ENCODE results near the gene CDC42. TPM values are rescaled to one million over a fixed set of nuclear protein-coding genes. Genes with fewer than 3 reads are reported as not detected.

Gene CDC42
- total and polyA plus RNA-seq, 5 donors: 92.1 to 178 (median 131) TPM

DNA sequence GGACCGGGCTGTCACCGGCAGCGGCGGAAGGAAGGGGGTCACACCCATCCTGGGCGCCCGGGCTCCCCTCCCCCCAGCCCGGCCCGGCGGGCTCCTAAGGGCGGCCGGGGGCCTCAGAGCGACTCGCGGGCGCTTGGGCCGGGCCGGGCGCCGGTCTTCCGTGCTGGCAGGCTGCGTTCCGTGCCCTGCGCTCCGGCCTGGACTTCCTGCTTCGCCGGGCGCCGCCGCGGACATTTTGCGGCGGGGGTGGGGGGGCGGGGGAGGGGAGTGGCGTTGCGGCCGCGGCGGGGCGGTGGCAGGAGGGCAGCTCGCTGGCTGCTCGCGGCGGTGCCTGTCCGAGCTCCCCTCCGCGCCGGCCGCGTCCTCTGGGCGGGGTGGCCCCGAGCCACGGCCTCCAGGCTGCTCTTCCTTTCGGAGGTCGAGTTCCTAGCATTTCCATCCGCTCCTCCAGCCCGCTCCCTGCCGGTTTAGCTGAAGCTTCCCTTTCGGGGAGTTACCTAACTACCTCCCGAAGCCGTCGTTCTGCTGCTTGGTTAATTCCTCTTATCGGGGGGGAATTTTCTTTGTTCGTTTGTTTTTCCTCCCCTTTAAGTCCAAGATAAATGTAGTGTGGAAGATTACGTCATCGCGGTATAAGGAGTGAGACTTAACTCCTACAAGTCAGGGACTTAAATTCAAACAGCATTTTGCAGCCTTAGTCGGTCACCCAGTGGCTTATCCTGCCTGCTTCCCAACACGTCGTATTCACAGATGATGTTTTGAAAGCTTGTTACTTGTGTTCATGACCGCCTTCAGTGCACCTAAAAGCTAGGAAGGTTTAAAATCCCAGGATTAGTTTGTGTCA, 730 bp downstream of the CDC42 start:
- Histone ChIP-seq H3K9me3 (ENCODE audit: control insufficient read depth, low read length) (no peaks in the 10 kb centered on the region), H3K27me3 (ENCODE audit: control insufficient read depth, insufficient read depth) (no peaks in the 10 kb centered on the region), H3K4me3 (ENCODE audit: low read length) (peak overlapping the region; percentile 97), H3K4me1 (ENCODE audit: control insufficient read depth, insufficient read depth, low read length) (peaks cover 9% of the 10 kb centered on the region), H3K27ac (ENCODE audit: low read length) (peak overlapping the region; percentile 100)
- intact Hi-C loops (cut with DNase I): no loop called here
- ATAC-seq (peak; percentile 72 to 80), DNase-seq (peak; percentile 74 to 88 (median 87))
- WGBS: under 1% methylated on average over 68 of the region's 70 CpGs

DNA sequence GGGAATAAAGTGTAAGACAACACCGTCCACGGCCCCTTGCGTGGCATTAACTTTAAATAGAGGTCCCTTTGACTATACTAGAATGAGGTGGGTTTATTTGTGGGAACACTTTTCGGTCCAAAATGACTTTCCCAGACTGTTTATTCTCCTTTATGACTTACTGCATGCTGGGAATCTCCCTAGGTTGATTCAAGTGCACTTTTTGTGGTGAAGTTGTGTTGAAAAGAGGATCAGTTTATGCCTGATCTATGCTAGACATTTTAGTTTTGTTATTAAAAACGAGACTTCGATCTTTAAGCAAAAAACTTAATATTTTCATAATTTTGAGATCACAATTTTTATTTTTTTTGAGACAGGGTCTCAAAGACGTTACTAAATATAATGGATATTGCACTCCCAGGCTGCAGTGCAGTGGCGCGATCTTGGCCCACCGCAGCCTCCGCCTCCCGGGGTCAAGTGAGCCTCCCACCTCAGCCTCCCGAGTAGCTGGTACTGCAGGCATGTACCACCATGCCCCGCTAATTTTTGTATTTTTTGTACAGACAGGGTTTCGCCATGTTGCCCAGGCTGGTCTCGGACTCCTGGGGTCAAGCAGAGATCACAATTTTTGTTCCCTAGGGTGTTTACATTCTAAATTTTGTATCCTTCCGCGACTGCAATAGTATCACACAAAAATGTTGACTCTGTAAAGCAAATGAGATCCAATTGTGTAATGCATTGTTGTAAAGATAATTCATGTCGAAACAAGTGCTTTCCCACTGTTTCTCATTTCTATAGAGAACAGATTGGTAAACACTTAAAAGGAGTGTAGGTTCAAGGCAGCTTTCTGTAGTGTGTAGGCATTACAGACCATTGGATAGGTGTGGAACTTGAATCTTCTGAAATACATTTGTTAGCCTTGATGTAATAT, 1.6 kb downstream of the CDC42 start:
- Histone ChIP-seq H3K4me3 (ENCODE audit: low read length) (peak overlapping the region; percentile 97), H3K4me1 (ENCODE audit: control insufficient read depth, insufficient read depth, low read length) (peaks cover 3% of the 10 kb centered on the region), H3K27ac (ENCODE audit: low read length) (peak overlapping the region; percentile 91), H3K27me3 (ENCODE audit: control insufficient read depth, insufficient read depth) (no peaks in the 10 kb centered on the region), H3K9me3 (ENCODE audit: control insufficient read depth, low read length) (no peaks in the 10 kb centered on the region)
- intact Hi-C loops (cut with DNase I): no loop called here
- DNase-seq (no peak), ATAC-seq (no peak)
- WGBS: 44% methylated on average over 19 of the region's 19 CpGs

DNA sequence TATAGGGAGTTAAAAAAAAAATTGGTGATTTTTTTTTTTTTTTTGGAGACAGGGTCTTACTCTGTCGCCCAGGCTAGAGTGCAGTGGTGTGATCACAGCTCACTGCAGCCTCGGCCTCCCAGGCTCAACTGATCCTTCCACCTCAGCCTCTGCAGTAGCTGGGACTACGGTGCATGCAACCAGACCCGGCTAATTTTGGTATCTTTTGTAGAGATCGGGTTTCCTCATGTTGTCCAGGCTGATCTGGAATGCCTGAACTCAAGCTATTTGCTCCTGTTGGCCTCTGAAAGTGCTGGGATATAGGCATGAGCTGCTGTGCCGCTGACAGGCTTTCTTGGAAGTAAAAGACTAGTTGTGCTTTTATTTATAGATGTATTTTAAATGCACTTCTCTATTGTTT, 3.0 kb downstream of the CDC42 start:
- H3K27ac ChIP-seq (ENCODE audit: low read length): no peak overlapping the region
- 39% methylated on average over 6 of the region's 6 CpGs for WGBS
- no peak overlapping the region for H3K4me3 ChIP-seq (ENCODE audit: low read length)
- DNase-seq: no peak
- intact Hi-C loops (cut with DNase I): no loop called here
- ATAC-seq: no peak
- no peaks in the 10 kb centered on the region for H3K9me3 ChIP-seq (ENCODE audit: control insufficient read depth, low read length)
- H3K4me1 ChIP-seq (ENCODE audit: control insufficient read depth, insufficient read depth, low read length): peaks cover 3% of the 10 kb centered on the region
- no peaks in the 10 kb centered on the region for H3K27me3 ChIP-seq (ENCODE audit: control insufficient read depth, insufficient read depth)

DNA sequence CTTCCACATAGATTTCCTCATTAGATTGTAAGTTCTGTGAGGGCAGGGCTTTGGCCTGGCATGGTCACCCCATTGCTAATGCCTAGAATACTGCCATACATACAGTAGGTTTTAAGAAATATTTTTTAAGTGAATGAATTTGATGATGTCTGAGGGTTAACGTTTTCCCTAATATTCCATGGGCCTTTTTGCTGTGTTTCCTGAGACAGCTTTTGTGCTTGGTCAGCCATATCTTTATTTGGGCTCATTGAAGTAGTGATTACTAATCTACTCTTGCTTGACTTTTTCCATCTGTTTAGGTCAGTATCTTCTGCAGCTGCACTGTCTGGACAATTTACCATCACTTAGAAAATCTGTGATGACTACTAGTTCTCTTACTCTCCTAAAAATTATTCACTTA, 3.5 kb downstream of the CDC42 start:
- H3K4me3 ChIP-seq (ENCODE audit: low read length): no peak overlapping the region
- peaks cover 3% of the 10 kb centered on the region for H3K4me1 ChIP-seq (ENCODE audit: control insufficient read depth, insufficient read depth, low read length)
- WGBS: 10% methylated on average over 1 of the region's 1 CpG
- ATAC-seq: no peak
- intact Hi-C loops (cut with DNase I): no loop called here
- no peaks in the 10 kb centered on the region for H3K9me3 ChIP-seq (ENCODE audit: control insufficient read depth, low read length)
- no peak for DNase-seq
- no peaks in the 10 kb centered on the region for H3K27me3 ChIP-seq (ENCODE audit: control insufficient read depth, insufficient read depth)
- H3K27ac ChIP-seq (ENCODE audit: low read length): no peak overlapping the region

DNA sequence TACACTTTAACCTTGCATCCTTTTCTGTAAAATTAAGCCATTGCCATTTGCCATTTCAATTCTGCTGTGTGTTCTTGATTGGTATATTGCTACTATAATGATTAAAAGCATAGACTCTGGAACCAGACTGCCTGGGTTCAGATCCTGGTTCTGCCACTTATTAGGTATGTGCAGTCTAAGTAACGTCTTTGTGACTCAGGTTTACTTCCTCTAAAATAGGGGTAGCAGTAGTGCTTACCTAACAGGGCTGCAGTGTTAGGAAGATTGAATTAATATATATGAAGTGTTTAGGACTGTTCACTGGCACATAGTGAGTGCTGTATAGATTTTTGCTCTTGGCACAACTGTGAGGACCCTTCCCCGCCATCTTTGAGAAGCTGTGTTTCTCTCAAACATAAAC, 4.4 kb downstream of the CDC42 start:
- Histone ChIP-seq H3K4me3 (ENCODE audit: low read length) (no peak overlapping the region), H3K27me3 (ENCODE audit: control insufficient read depth, insufficient read depth) (no peaks in the 10 kb centered on the region), H3K4me1 (ENCODE audit: control insufficient read depth, insufficient read depth, low read length) (peaks cover 3% of the 10 kb centered on the region), H3K9me3 (ENCODE audit: control insufficient read depth, low read length) (no peaks in the 10 kb centered on the region), H3K27ac (ENCODE audit: low read length) (no peak overlapping the region)
- intact Hi-C loops (cut with DNase I): no loop called here
- no peak for DNase-seq
- WGBS: 46% methylated on average over 2 of the region's 2 CpGs
- ATAC-seq: no peak

DNA sequence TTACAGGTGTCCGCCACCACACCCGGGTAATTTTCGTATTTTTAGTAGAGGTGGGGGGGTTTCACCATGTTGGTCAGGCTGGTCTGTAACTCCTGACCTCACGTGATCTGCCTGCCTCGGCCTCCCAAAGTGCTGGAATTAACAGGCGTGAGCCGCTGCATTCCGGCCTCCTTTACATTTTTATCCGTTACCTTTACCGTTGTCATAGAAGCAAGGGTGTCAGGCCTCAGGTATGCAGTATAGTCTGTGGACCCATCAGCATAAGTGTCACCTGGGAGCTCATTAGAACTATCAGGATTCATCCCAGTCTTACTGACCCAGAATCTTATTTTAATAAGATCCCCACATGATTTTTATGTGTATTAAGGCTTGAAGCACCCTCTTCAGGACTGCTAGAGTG, 5.4 kb downstream of the CDC42 start:
- DNase-seq (no peak), ATAC-seq (no peak)
- Histone ChIP-seq H3K27ac (ENCODE audit: low read length) (no peak overlapping the region), H3K4me3 (ENCODE audit: low read length) (no peak overlapping the region), H3K9me3 (ENCODE audit: control insufficient read depth, low read length) (no peaks in the 10 kb centered on the region), H3K27me3 (ENCODE audit: control insufficient read depth, insufficient read depth) (no peaks in the 10 kb centered on the region), H3K4me1 (ENCODE audit: control insufficient read depth, insufficient read depth, low read length) (peaks cover 3% of the 10 kb centered on the region)
- WGBS: 85% methylated on average over 10 of the region's 10 CpGs
- intact Hi-C loops (cut with DNase I): no loop called here

DNA sequence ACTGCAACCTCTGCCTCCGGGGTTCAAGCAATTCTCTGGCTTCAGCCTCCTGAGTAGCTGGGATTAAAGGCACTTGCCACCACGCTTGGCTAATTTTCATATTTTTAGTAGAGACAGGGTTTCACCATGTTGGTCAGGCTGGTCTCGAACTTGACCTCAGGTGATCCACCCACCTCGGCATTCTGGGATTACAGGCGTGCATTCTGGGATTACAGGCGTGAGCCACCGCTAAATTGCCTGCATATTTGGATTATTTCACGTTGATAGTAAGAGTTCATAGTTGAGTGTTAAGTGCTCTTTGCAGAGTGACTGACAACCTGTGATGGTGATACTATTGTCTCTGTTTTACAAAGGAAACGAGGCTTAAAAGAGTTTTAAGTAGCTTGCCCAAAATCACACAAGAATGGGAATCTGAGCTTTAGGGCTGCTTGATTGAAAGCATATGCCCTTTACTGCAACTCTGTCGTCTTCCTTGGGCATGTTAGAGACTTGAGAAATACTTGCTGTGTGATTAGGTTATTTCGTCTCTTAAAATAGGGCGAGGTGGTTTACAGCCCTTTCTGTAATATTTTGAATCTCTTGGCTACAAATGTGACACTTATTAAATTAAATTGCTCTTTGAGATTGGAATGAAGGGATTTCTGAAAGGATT, 12.4 kb downstream of the CDC42 start:
- no peaks in the 10 kb centered on the region for H3K9me3 ChIP-seq (ENCODE audit: control insufficient read depth, low read length)
- ATAC-seq: no peak
- DNase-seq: no peak
- intact Hi-C loops (cut with DNase I): no loop called here
- peaks cover 26% of the 10 kb centered on the region for H3K4me1 ChIP-seq (ENCODE audit: control insufficient read depth, insufficient read depth, low read length)
- no peaks in the 10 kb centered on the region for H3K27me3 ChIP-seq (ENCODE audit: control insufficient read depth, insufficient read depth)
- H3K27ac ChIP-seq (ENCODE audit: low read length): no peak overlapping the region
- 75% methylated on average over 12 of the region's 12 CpGs for WGBS
- H3K4me3 ChIP-seq (ENCODE audit: low read length): no peak overlapping the region

DNA sequence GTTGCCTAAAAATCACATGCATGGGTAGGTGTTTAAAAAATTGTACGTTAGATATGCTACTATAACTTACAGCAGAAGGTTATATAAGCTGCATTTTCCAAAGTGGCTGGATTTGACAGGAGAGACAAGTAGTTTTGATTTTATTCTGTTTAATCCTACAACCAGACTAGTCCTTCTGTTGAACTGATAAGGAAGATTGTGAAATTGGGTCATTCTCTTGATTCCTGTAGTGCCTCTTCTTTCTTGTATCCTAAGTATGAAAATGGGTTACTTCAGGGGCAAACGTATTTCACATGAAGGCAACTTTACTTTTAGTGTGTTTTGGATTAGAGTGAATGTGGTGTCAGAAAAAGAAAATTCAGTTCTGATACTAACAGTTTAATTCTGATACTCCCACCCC, 19.0 kb downstream of the CDC42 start:
- DNase-seq (no peak), ATAC-seq (no peak)
- Histone ChIP-seq H3K4me1 (ENCODE audit: control insufficient read depth, insufficient read depth, low read length) (peaks cover 23% of the 10 kb centered on the region), H3K27me3 (ENCODE audit: control insufficient read depth, insufficient read depth) (no peaks in the 10 kb centered on the region), H3K9me3 (ENCODE audit: control insufficient read depth, low read length) (no peaks in the 10 kb centered on the region), H3K27ac (ENCODE audit: low read length) (no peak overlapping the region), H3K4me3 (ENCODE audit: low read length) (no peak overlapping the region)
- intact Hi-C loops (cut with DNase I): no loop called here
- 66% methylated on average over 2 of the region's 2 CpGs for WGBS

DNA sequence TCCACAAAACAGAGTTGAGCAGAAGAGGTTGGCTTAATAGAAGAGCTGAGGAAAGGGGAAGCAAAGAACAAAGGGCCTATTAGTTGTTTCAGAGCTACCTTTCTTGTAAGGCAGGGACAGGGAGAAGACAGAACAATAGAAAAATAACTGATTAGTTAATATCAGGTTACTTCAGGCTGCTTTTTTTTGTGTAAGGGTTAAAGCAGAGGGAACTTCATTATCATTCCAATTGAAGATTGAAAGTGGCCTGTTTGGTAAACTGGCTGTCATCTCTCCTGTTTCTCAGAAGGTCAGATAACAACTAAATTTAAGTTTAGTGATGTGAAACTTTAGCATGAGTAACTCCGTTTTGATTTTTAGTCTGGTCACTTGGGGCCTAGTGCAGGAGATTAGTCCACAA, 22.3 kb downstream of the CDC42 start:
- H3K9me3 ChIP-seq (ENCODE audit: control insufficient read depth, low read length): no peaks in the 10 kb centered on the region
- peaks cover 12% of the 10 kb centered on the region for H3K4me1 ChIP-seq (ENCODE audit: control insufficient read depth, insufficient read depth, low read length)
- intact Hi-C loops (cut with DNase I): no loop called here
- no peaks in the 10 kb centered on the region for H3K27me3 ChIP-seq (ENCODE audit: control insufficient read depth, insufficient read depth)
- H3K4me3 ChIP-seq (ENCODE audit: low read length): no peak overlapping the region
- ATAC-seq: no peak
- H3K27ac ChIP-seq (ENCODE audit: low read length): no peak overlapping the region
- no peak for DNase-seq
- 6% methylated on average over 1 of the region's 1 CpG for WGBS

DNA sequence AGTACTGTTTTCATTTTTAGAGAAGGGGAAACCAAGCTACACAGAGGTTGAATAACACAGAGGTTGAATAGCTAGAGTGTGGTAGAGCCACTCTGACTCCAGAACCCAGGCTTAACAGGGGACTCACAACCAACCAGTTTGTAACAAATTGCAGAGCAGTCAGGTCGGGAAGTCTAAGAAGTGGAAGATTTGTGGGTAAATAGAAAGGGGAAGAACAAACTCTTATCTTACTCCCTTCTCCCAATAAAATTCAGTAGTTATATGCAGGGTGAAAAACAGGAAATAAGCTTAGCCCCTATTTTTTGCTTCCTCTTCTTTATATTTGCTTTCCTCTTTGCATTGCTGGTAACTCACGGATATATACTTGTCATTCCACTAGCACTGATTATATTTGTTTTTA, 23.2 kb downstream of the CDC42 start:
- H3K27me3 ChIP-seq (ENCODE audit: control insufficient read depth, insufficient read depth): no peaks in the 10 kb centered on the region
- H3K4me3 ChIP-seq (ENCODE audit: low read length): no peak overlapping the region
- intact Hi-C loops (cut with DNase I): no loop called here
- WGBS: 43% methylated on average over 2 of the region's 2 CpGs
- peaks cover 12% of the 10 kb centered on the region for H3K4me1 ChIP-seq (ENCODE audit: control insufficient read depth, insufficient read depth, low read length)
- H3K9me3 ChIP-seq (ENCODE audit: control insufficient read depth, low read length): no peaks in the 10 kb centered on the region
- H3K27ac ChIP-seq (ENCODE audit: low read length): no peak overlapping the region
- no peak for DNase-seq
- no peak for ATAC-seq

DNA sequence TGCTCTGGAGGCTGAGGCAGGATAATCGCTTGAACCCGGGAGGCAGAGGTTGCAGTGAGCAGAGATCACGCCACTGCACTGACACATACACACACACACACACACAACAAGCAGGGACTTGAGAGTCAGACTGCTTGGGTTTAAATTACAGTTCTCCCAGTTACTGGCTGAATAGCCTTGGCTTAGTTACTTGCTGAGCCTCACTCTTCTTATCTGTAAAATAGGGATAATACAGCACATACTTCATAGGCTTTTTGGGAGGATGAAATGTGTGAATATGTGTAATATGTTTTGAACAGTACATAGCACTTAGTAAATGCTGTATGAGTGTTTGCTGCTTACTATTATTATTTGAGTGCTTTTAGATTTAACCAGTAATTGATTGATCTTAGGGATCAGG, 23.8 kb downstream of the CDC42 start:
- Histone ChIP-seq H3K9me3 (ENCODE audit: control insufficient read depth, low read length) (no peaks in the 10 kb centered on the region), H3K27me3 (ENCODE audit: control insufficient read depth, insufficient read depth) (no peaks in the 10 kb centered on the region), H3K4me3 (ENCODE audit: low read length) (no peak overlapping the region), H3K4me1 (ENCODE audit: control insufficient read depth, insufficient read depth, low read length) (peaks cover 12% of the 10 kb centered on the region), H3K27ac (ENCODE audit: low read length) (no peak overlapping the region)
- WGBS: 90% methylated on average over 3 of the region's 3 CpGs
- DNase-seq: no peak
- no peak for ATAC-seq
- intact Hi-C loops (cut with DNase I): no loop called here

Measured in right cardiac atrium (tissue), 5 donors.